IMR-90 (cell line): ENCODE measurements around the gene CLCF1.

ENCODE experiments used
- CEBPB ChIP-seq: IDR thresholded peaks from 2 replicates; pipeline ENCODE4 v1.6.1; 2012; ENCODE audit warnings: low read depth, low read length, improper control_type of control experiment
- FOS ChIP-seq: fragments of 150-350 bp; IDR thresholded peaks from 2 replicates; pipeline ENCODE4 v1.6.1; 2016; ENCODE audit warnings: low read depth, low read length
- RCOR1 ChIP-seq: IDR thresholded peaks from 2 replicates; pipeline ENCODE4 v1.6.1; 2012; ENCODE audit warnings: mild to moderate bottlenecking, low read length, improper control_type of control experiment; ENCODE audit not compliant: insufficient replicate concordance
- TF ChIP-seq, protein P1 (sequence below): conservative IDR thresholded peaks from 2 replicates; pipeline ENCODE4 v1.5.1; 2012; ENCODE audit warnings: mild to moderate bottlenecking, low read depth, low read length, improper control_type of control experiment

DNA sequence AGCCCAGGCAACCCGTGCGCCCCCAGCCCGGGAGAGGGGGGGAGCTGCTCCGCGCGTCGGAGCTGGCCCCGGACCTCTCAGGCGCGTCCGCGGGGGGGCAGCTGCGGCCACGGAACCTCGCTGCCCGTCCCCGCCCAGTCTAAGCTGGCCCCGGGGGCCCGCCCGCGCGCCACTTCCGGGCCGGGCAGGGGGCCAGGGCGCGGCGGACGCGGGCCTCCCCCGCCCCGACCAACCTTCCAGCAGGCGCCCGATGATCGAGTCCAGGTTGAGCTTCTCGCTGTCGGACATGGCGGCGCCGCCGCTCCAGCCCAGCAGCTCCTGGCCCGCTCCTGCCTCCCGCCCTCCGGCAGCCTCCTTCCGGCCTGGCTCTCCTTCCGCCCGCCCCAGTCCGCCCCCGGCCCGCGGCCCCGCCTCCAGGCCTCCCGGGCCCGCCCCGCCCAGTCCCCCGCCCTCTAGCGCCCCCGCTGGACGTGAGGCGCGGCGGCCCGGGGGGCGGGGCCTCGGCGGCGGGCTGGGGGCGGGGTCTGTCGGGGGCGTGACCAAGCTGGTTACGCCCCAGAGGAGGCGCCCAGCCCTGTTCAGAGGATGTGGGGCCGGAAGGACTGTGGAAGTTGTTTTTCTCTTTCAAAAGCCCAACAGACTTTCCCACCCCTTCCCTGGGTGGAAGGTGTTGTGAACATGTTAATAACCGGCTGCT, 28.2 kb upstream of the CLCF1 start, which contains the start of gene PPP1CA:
- no peak for TF ChIP-seq RCOR1
- TF ChIP-seq CEBPB: no peak
- TF ChIP-seq, protein P1, sequence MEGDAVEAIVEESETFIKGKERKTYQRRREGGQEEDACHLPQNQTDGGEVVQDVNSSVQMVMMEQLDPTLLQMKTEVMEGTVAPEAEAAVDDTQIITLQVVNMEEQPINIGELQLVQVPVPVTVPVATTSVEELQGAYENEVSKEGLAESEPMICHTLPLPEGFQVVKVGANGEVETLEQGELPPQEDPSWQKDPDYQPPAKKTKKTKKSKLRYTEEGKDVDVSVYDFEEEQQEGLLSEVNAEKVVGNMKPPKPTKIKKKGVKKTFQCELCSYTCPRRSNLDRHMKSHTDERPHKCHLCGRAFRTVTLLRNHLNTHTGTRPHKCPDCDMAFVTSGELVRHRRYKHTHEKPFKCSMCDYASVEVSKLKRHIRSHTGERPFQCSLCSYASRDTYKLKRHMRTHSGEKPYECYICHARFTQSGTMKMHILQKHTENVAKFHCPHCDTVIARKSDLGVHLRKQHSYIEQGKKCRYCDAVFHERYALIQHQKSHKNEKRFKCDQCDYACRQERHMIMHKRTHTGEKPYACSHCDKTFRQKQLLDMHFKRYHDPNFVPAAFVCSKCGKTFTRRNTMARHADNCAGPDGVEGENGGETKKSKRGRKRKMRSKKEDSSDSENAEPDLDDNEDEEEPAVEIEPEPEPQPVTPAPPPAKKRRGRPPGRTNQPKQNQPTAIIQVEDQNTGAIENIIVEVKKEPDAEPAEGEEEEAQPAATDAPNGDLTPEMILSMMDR: peak; percentile 36
- TF ChIP-seq FOS: no peak
